SK-N-SH treated with all-trans-retinoic acid at 6 μM for 48 hours (cell line): ENCODE results near the gene SEC61B.

ENCODE experiments used
- ATAC-seq: fragments of 200-7000 bp; cut with Tn5 transposase; 3 replicates; pipeline ENCODE4 v1.9.1; 2020; ENCODE audit warnings: mild to moderate bottlenecking, moderate library complexity
- BACH2 ChIP-seq: fragments of 250-450 bp; sonication (Bioruptor Pico); IDR thresholded peaks from 2 replicates; pipeline ENCODE4 v1.9.0; 2021; ENCODE audit warnings: mild to moderate bottlenecking, borderline replicate concordance
- CSDC2 ChIP-seq: fragments of 250-450 bp; sonication (Bioruptor Pico); IDR thresholded peaks from 2 replicates; pipeline ENCODE4 v1.5.0; 2020; ENCODE audit warnings: mild to moderate bottlenecking, moderate library complexity
- ESRRG ChIP-seq: fragments of 250-450 bp; sonication (Bioruptor Pico); IDR thresholded peaks from 2 replicates; pipeline ENCODE4 v1.6.1; 2021; ENCODE audit warnings: mild to moderate bottlenecking
- GLIS3 ChIP-seq: fragments of 250-450 bp; sonication (Bioruptor Pico); IDR thresholded peaks from 2 replicates; pipeline ENCODE4 v1.5.0; 2020; ENCODE audit warnings: mild to moderate bottlenecking, moderate library complexity
- ISL1 ChIP-seq: fragments of 250-450 bp; sonication (Bioruptor Pico); IDR thresholded peaks from 2 replicates; pipeline ENCODE4 v2.1.2; 2022; ENCODE audit warnings: mild to moderate bottlenecking, moderate library complexity
- OSR1 ChIP-seq: fragments of 250-450 bp; sonication (Bioruptor Pico); IDR thresholded peaks from 2 replicates; pipeline ENCODE4 v1.8.0; 2022; ENCODE audit warnings: moderate library complexity, mild to moderate bottlenecking, inconsistent platforms
- PPARA ChIP-seq: fragments of 250-450 bp; sonication (Bioruptor Pico); IDR thresholded peaks from 2 replicates; pipeline ENCODE4 v1.5.0; 2020; ENCODE audit warnings: mild to moderate bottlenecking, borderline replicate concordance
- RARB ChIP-seq: fragments of 250-450 bp; sonication (Bioruptor Pico); IDR thresholded peaks from 2 replicates; pipeline ENCODE4 v1.8.0; 2021; ENCODE audit warnings: mild to moderate bottlenecking, moderate library complexity
- SNAI2 ChIP-seq: fragments of 250-450 bp; sonication (Bioruptor Pico); IDR thresholded peaks from 2 replicates; pipeline ENCODE4 v1.5.0; 2020; ENCODE audit warnings: mild to moderate bottlenecking, moderate library complexity
- TCF4 ChIP-seq: fragments of 250-450 bp; sonication (Bioruptor Pico); IDR thresholded peaks from 2 replicates; pipeline ENCODE4 v1.8.0; 2021; ENCODE audit warnings: mild to moderate bottlenecking, moderate library complexity, borderline replicate concordance
- TOX ChIP-seq: fragments of 250-450 bp; sonication (Bioruptor Pico); IDR thresholded peaks from 2 replicates; pipeline ENCODE4 v1.8.0; 2021; ENCODE audit warnings: mild to moderate bottlenecking, moderate library complexity, borderline replicate concordance
- ZC3H10 ChIP-seq: fragments of 250-450 bp; sonication (Bioruptor Pico); IDR thresholded peaks from 2 replicates; pipeline ENCODE4 v1.5.1; 2021; ENCODE audit warnings: mild to moderate bottlenecking, moderate library complexity
- ZFP3 ChIP-seq: fragments of 250-450 bp; sonication (Bioruptor Pico); IDR thresholded peaks from 2 replicates; pipeline ENCODE4 v1.5.0; 2020; ENCODE audit warnings: mild to moderate bottlenecking, moderate library complexity
- ZFP30 ChIP-seq: fragments of 450-650 bp; formaldehyde crosslinking; IDR thresholded peaks from 2 replicates; pipeline ENCODE4 v1.5.0; 2022; ENCODE audit warnings: mild to moderate bottlenecking, moderate library complexity
- ZNF70 ChIP-seq: fragments of 450-650 bp; formaldehyde crosslinking; IDR thresholded peaks from 2 replicates; pipeline ENCODE4 v1.5.0; 2020; ENCODE audit warnings: mild to moderate bottlenecking, moderate library complexity
- ZNF8 ChIP-seq: fragments of 450-650 bp; formaldehyde crosslinking; IDR thresholded peaks from 2 replicates; pipeline ENCODE4 v1.5.0; 2020; ENCODE audit warnings: mild to moderate bottlenecking, moderate library complexity
- TF ChIP-seq, protein P1 (sequence below): fragments of 250-450 bp; sonication (Bioruptor Pico); IDR thresholded peaks from 2 replicates; pipeline ENCODE4 v1.8.0; 2021; ENCODE audit warnings: low read depth, mild to moderate bottlenecking, moderate library complexity, borderline replicate concordance
- TF ChIP-seq, protein P2 (sequence below): fragments of 250-450 bp; sonication (Bioruptor Pico); IDR thresholded peaks from 2 replicates; pipeline ENCODE4 v1.5.1; 2020; ENCODE audit warnings: low read depth, mild to moderate bottlenecking, moderate library complexity
- TF ChIP-seq, protein P3 (sequence below): fragments of 250-450 bp; sonication (Bioruptor Pico); IDR thresholded peaks from 2 replicates; pipeline ENCODE4 v1.8.0; 2020; ENCODE audit warnings: mild to moderate bottlenecking, moderate library complexity, borderline replicate concordance
- TF ChIP-seq, protein P4 (sequence below): fragments of 250-450 bp; sonication (Bioruptor Pico); IDR thresholded peaks from 2 replicates; pipeline ENCODE4 v1.5.1; 2021; ENCODE audit warnings: mild to moderate bottlenecking, moderate library complexity
- TF ChIP-seq, protein P5 (sequence below): fragments of 250-450 bp; sonication (Bioruptor Pico); IDR thresholded peaks from 2 replicates; pipeline ENCODE4 v1.5.0; 2020; ENCODE audit warnings: mild to moderate bottlenecking, moderate library complexity

Gene SEC61B

DNA sequence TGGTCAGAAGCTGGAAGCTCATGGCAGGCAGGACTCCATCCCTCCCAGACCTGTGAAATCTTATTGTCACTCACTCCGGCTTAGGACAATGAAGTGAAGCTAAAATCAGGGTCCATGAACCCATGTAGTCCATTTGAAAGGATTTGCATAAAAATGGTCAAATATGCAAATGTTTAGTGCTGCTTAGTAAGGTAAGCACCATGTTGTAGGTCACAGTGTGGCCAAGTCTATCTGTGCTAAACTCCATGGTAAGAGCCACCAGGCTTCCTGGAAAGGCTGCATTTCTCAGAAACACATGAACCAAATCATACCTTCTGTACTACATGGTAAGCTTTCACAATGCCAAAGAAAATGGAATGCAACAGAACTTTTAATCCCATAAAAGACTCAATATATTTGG lies 6.0 kb upstream of the SEC61B start:
- no peak for ATAC-seq
- TF ChIP-seq, protein P1, sequence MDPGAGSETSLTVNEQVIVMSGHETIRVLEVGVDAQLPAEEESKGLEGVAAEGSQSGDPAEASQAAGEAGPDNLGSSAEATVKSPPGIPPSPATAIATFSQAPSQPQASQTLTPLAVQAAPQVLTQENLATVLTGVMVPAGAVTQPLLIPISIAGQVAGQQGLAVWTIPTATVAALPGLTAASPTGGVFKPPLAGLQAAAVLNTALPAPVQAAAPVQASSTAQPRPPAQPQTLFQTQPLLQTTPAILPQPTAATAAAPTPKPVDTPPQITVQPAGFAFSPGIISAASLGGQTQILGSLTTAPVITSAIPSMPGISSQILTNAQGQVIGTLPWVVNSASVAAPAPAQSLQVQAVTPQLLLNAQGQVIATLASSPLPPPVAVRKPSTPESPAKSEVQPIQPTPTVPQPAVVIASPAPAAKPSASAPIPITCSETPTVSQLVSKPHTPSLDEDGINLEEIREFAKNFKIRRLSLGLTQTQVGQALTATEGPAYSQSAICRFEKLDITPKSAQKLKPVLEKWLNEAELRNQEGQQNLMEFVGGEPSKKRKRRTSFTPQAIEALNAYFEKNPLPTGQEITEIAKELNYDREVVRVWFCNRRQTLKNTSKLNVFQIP (CRISPR knock-in tag), result no peak
- TF ChIP-seq, protein P2, sequence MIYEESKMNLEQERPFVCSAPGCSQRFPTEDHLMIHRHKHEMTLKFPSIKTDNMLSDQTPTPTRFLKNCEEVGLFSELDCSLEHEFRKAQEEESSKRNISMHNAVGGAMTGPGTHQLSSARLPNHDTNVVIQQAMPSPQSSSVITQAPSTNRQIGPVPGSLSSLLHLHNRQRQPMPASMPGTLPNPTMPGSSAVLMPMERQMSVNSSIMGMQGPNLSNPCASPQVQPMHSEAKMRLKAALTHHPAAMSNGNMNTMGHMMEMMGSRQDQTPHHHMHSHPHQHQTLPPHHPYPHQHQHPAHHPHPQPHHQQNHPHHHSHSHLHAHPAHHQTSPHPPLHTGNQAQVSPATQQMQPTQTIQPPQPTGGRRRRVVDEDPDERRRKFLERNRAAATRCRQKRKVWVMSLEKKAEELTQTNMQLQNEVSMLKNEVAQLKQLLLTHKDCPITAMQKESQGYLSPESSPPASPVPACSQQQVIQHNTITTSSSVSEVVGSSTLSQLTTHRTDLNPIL (CRISPR knock-in tag), result no peak
- no peak for TF ChIP-seq CSDC2 (CRISPR knock-in tag)
- TF ChIP-seq, all 23 proteins: peak for 0

DNA sequence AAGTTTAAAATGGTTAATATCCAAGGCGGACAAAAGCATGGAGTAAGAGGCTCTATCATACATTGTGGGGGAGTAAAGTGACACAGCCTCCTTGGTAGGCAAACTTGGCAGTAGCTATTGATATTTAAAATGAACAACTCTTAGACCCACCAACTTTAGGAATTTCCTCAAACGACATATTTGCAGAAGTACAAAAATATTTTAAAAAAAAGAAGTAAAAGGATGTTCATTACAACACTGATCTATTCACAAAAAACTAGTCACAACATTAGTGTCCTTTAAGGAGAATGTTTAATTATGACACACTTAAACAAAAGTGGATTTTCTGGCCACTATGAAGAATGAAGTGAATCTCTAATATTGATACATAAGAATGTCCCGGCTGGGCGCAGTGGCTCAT lies 2.1 kb upstream of the SEC61B start:
- TF ChIP-seq, protein P3, sequence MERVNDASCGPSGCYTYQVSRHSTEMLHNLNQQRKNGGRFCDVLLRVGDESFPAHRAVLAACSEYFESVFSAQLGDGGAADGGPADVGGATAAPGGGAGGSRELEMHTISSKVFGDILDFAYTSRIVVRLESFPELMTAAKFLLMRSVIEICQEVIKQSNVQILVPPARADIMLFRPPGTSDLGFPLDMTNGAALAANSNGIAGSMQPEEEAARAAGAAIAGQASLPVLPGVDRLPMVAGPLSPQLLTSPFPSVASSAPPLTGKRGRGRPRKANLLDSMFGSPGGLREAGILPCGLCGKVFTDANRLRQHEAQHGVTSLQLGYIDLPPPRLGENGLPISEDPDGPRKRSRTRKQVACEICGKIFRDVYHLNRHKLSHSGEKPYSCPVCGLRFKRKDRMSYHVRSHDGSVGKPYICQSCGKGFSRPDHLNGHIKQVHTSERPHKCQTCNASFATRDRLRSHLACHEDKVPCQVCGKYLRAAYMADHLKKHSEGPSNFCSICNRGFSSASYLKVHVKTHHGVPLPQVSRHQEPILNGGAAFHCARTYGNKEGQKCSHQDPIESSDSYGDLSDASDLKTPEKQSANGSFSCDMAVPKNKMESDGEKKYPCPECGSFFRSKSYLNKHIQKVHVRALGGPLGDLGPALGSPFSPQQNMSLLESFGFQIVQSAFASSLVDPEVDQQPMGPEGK, result no peak
- TF ChIP-seq TOX, result no peak
- TF ChIP-seq ZNF70 (CRISPR knock-in tag), result no peak
- TF ChIP-seq, all 23 proteins: peak for 0
- ATAC-seq, result no peak

DNA sequence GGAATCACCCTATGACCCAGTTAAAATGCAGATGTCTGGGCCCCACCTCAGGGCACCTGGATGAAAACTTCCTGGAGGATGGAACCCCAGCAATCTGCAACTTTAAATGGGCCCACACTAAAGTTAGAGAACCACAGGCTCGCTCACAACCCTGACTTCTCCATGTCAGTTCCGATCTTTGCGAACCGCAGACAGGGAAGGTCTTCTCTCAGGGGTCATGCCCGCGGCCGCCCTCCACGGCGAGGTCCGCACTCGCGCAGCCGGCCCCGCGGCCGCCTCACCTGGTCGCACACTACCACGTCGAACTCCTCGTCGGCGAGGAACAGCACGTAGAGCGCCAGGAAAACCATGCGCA lies 839 bp upstream of the SEC61B start:
- no peak for ATAC-seq
- TF ChIP-seq ZFP3 (CRISPR knock-in tag) (no peak), RARB (CRISPR knock-in tag) (no peak), TCF4 (no peak), ZC3H10 (CRISPR knock-in tag) (no peak), BACH2 (CRISPR knock-in tag) (no peak), SNAI2 (no peak), ZFP30 (CRISPR knock-in tag) (no peak), ESRRG (CRISPR knock-in tag) (no peak), ISL1 (CRISPR knock-in tag) (no peak), OSR1 (CRISPR knock-in tag) (no peak), TOX (no peak), CSDC2 (CRISPR knock-in tag) (no peak), PPARA (CRISPR knock-in tag) (no peak), ZNF8 (CRISPR knock-in tag) (no peak), GLIS3 (CRISPR knock-in tag) (no peak), ZNF70 (CRISPR knock-in tag) (no peak)
- TF ChIP-seq, protein P2 (CRISPR knock-in tag), result no peak
- TF ChIP-seq, protein P1 (CRISPR knock-in tag), result no peak
- TF ChIP-seq, protein P4, sequence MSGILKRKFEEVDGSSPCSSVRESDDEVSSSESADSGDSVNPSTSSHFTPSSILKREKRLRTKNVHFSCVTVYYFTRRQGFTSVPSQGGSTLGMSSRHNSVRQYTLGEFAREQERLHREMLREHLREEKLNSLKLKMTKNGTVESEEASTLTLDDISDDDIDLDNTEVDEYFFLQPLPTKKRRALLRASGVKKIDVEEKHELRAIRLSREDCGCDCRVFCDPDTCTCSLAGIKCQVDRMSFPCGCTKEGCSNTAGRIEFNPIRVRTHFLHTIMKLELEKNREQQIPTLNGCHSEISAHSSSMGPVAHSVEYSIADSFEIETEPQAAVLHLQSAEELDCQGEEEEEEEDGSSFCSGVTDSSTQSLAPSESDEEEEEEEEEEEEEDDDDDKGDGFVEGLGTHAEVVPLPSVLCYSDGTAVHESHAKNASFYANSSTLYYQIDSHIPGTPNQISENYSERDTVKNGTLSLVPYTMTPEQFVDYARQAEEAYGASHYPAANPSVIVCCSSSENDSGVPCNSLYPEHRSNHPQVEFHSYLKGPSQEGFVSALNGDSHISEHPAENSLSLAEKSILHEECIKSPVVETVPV, result no peak
- TF ChIP-seq, protein P5, sequence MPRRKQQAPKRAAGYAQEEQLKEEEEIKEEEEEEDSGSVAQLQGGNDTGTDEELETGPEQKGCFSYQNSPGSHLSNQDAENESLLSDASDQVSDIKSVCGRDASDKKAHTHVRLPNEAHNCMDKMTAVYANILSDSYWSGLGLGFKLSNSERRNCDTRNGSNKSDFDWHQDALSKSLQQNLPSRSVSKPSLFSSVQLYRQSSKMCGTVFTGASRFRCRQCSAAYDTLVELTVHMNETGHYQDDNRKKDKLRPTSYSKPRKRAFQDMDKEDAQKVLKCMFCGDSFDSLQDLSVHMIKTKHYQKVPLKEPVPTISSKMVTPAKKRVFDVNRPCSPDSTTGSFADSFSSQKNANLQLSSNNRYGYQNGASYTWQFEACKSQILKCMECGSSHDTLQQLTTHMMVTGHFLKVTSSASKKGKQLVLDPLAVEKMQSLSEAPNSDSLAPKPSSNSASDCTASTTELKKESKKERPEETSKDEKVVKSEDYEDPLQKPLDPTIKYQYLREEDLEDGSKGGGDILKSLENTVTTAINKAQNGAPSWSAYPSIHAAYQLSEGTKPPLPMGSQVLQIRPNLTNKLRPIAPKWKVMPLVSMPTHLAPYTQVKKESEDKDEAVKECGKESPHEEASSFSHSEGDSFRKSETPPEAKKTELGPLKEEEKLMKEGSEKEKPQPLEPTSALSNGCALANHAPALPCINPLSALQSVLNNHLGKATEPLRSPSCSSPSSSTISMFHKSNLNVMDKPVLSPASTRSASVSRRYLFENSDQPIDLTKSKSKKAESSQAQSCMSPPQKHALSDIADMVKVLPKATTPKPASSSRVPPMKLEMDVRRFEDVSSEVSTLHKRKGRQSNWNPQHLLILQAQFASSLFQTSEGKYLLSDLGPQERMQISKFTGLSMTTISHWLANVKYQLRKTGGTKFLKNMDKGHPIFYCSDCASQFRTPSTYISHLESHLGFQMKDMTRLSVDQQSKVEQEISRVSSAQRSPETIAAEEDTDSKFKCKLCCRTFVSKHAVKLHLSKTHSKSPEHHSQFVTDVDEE (CRISPR knock-in tag), result no peak
